ENCODE results near the gene SCNN1B.

The SCNN1B gene

DNA sequence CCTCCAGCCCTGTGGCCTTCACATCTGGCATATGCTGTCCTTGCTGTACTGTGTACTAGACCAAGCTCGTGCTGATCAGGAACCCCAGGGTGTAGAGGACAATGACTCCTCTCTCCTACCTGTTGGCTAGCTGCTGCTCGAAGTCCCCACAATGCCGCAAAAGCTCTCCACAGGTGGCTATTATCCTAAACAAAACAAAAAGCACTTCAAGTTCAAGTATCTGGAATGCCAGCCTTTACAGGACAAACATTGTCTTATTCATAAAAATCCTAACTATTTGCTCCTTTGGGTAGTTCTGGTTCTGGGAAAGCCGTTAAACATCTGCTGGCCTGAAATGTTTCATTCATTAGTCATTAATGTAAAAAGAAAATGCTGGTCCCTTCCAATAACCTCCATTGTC lies 108.1 kb downstream of the SCNN1B start:
- DNase-seq: no peak

- DNase-seq: no peak
These were observed 112.6 kb downstream of the SCNN1B start for GRCh38 chr16:23414731-23415130.

DNA sequence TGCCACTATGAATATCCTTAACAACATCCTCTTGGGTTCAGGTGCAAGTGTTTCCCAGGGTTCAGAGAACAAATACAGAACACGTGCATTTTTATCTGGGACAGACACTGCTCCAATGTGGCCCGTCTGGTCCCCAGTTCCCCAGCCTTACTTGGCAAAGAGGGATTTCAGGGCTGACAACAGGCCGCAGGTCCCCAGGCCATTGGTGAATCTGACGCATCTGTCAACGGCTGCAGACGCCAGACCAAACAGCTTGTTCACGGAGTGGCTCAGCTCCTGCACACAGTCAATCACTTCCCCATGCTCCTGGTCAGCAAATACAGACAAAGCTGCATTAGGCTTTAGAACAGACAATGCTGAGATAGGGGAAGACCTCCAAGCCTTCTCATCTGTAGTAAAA lies 114.7 kb downstream of the SCNN1B start:
- DNase-seq: no peak

DNA sequence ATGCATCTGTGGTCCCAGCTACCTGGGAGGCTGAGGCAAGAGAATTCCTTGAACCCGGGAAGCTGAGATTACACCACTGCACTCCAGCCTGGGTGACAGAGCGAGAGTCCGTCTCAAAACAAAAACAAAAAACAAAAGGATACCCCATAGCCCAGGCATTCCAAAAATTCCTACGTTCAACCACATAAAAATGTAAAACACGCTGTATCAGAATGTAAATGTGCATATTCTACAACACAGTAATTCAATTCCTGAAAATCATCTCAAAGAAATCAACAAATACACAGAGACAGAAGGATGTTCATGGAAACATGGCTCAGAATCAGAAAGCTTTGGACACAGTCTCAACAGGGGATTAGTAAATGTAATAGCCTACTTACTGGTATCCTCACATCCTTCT lies 117.9 kb downstream of the SCNN1B start:
- DNase-seq: no peak

DNA sequence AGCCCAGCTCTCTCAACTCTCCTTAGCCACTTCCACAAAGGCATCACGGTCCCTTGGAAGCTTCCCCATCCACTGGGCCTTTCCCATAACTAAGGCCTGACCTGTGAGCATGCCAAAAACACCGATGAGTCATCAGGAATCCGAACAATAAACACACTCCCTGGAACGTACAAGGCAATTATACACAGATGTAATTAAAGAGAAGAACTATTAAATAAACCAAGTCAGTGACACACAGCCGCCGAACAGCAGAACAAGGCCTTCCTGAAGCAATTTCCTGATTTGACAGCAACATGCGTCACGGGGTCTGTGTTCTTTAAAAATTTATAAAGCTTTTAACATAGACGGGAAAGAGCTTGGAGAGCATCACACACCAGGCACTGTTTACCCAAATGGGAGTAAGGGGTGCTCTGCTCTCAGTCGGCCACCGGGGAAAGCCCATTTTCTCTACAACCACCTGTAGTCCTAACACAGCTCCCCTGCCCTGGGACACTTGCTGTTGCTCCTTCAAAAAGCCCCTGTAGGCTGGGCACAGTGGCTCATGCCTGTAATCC lies 121.5 kb downstream of the SCNN1B start:
- DNase-seq: no peak

DNA sequence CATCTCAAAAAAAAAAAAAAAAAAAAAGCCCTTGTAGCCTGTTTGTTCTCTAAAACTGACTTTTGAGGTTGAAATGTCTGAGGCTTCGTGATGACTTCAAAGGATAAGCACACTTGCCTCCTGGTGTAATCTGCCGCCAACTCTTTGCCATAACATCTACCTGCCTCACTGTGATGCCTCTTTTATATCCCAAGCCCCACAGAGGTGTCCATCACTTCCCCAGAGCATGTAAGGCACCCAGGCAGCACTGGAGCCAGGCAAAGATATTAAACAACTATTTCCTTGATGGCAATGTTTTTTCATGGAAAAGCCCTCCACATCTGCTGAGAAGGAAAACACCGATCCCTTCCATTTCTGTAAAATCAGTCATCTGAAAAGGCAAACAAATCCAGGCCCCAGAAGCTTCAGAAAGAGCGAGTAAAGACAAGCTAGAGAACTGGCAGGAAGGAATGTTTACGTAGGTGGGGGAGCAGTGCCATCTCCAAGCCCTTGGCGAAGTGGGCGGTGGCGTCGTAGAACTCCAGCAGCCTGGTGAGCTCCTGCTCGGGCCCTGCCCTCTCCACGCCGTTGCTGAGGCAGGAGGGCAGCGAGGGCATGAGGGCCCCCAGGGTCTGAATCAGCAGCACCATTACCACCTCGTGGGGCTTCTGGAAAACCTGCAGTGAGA lies 122.3 kb downstream of the SCNN1B start:
- no peak for DNase-seq

DNA sequence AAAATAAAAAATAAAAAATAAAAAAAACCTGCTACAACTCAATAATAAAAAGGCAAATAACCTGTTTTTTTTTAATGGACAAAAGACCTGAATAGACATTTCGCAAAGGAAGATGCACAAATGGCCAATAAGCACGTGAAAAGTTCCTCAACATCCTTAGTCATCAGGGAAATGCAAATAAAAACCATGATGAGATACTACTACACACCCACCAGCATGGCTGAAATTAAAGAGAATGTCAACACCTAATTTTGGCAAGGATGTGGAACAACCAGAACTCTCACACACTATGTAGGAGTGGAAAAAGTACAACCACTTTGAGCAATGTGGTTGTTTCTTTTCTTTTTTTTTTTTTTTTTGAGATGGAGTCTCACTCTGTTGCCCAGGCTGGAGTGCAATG lies 126.2 kb downstream of the SCNN1B start:
- no peak for DNase-seq

Data from stimulated activated CD4-positive, alpha-beta T cell treated with anti-CD3 and anti-CD28 coated beads, Interleukin-2, amount 100 ng/mL, for 48 hours (primary cell).